CD4-positive, alpha-beta T cell (primary cell): ENCODE measurements around the gene KCTD6. TPM values are rescaled to one million over a fixed set of nuclear protein-coding genes. Genes with fewer than 3 reads are reported as not detected.

Experiments used
- ATAC-seq: fragments of 200-7000 bp; cut with Tn5 transposase; one replicate; pipeline ENCODE4 v1.10.0; 2022; ENCODE audit warnings: mild to moderate bottlenecking; ENCODE audit not compliant: poor library complexity
- CTCF ChIA-PET: fragments of 350-600 bp; sonication (Branson Sonifier 250); formaldehyde crosslinking; loops from one replicate; lab custom pipeline; 2021; ENCODE audit warnings: antibody characterized with exemption, inconsistent platforms; lab: Charles Lee
- POLR2A ChIA-PET: fragments of 350-600 bp; sonication (Branson Sonifier 250); formaldehyde crosslinking; loops from one replicate; lab custom pipeline; 2021; ENCODE audit warnings: antibody characterized with exemption, inconsistent platforms; lab: Charles Lee
- DNase-seq, 14 experiments: peaks; one replicate each; pipeline ENCODE4 v3.0.0-alpha.2; 2013 to 2020; ENCODE audit warnings: mixed read lengths in 2 of 14
- H3K27ac ChIP-seq, 2 donors: one replicate each; pipeline versions ENCODE4 v1.5.1 to v1.7.0; 2013; ENCODE audit warnings: low read length in 2 of 2, low read depth in 1 of 2, mild to moderate bottlenecking in 1 of 2
- H3K27me3 ChIP-seq, 2 experiments: 1 replicate in 1 of 2; 2 replicates in 1 of 2; pipeline versions ENCODE4 v1.6.1 to v1.7.0; 2013; ENCODE audit warnings: low read length in 2 of 2, control low read depth in 1 of 2, mild to moderate bottlenecking in 1 of 2, moderate library complexity in 1 of 2; ENCODE audit not compliant: insufficient read depth in 2 of 2, control insufficient read depth in 1 of 2
- H3K36me3 ChIP-seq: one replicate; pipeline ENCODE4 v1.6.1; 2013; ENCODE audit warnings: low read length, control low read depth; ENCODE audit not compliant: insufficient read depth
- H3K4me1 ChIP-seq: one replicate; pipeline ENCODE4 v1.6.1; 2013; ENCODE audit warnings: low read length, control low read depth; ENCODE audit not compliant: insufficient read depth
- H3K4me3 ChIP-seq: one replicate; pipeline ENCODE4 v1.5.1; 2013; ENCODE audit warnings: mild to moderate bottlenecking, low read length, moderate library complexity
- H3K9me3 ChIP-seq, 2 experiments: 1 replicate in 1 of 2; 2 replicates in 1 of 2; pipeline versions ENCODE4 v1.6.1 to v1.7.0; 2013; ENCODE audit warnings: low read length in 2 of 2, mild to moderate bottlenecking in 2 of 2, control low read depth in 1 of 2, moderate library complexity in 1 of 2; ENCODE audit not compliant: control insufficient read depth in 1 of 2, insufficient read depth in 1 of 2
- H3K27ac Mint-ChIP-seq: one replicate; pipeline ENCODE4 v1.8.0; 2020; ENCODE audit warnings: mixed read lengths
- H3K27me3 Mint-ChIP-seq: one replicate; pipeline ENCODE4 v1.8.0; 2021; ENCODE audit warnings: mixed read lengths
- H3K36me3 Mint-ChIP-seq: one replicate; pipeline ENCODE4 v1.8.0; 2021; ENCODE audit warnings: low read depth, mixed read lengths
- H3K4me1 Mint-ChIP-seq: one replicate; pipeline ENCODE4 v1.8.0; 2021; ENCODE audit warnings: low read depth, mixed read lengths
- H3K4me3 Mint-ChIP-seq: one replicate; pipeline ENCODE4 v1.8.0; 2020; ENCODE audit warnings: mild to moderate bottlenecking, mixed read lengths
- H3K9me3 Mint-ChIP-seq: one replicate; pipeline ENCODE4 v1.8.0; 2020; ENCODE audit warnings: mixed read lengths
- intact Hi-C, 2 experiments: fragments of 100-400 bp; cut with DNase I in 1 of 2; cut with micrococcal nuclease in 1 of 2; formaldehyde crosslinking; loops; one replicate each; pipeline versions ENCODE4 v1.15.1 to v1.9.0; 2023 to 2025; cut with DNase I, micrococcal nuclease
- total RNA-seq, 174 experiments: library from RNA in 2 of 174; stranded (reverse) in 2 of 174; gene quantifications; one replicate each; pipeline ENCODE4 v1.2.3 and lab custom pipeline; 2021 to 2026
- TF ChIP-seq, protein P1 (sequence below): fragments of 200-600 bp; IDR thresholded peaks from one replicate; pipeline ENCODE4 v1.8.0; 2022; ENCODE audit warnings: antibody characterized with exemption, mild to moderate bottlenecking

Gene KCTD6
- total RNA-seq, 2 experiments from 2014 or later, result 3.8 to 5.0 TPM

DNA sequence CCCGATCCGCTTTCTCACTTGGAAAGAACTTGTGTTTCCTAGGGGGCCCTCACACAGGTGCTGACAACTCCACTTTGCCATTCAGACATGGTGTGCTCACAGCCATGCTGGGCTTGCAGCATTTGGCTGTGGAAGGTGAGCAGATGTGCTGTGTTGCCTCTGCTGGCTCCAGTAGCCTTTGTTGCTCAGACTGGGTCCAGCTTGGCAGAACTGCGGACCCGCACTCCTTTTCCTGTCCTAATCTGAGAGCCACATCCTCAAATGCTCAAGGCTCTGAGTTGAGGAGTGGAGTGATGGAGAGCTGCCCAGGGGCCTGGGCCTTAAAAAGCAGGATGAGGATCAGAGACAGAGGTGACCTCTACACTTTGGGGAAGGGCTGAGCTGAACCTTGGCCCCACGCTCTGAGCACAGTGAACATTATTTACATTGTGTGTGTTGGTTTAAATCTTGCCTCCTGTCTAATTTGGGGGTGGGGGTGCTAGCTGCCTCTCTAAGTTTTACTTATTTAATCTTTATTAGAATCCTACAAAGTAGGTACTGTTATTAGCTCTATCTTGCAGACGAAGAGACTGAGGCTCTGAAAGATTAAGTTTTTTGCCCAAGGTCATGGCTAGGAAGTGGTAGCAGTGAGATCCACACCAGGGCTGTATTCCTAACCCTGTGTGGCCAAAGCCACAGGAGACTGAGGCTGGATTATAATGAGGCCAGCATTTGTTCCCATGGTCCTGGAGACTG lies 27.9 kb downstream of the KCTD6 start:
- Mint-ChIP-seq H3K4me1 (no peaks in the 10 kb centered on the region), H3K9me3 (no peaks in the 10 kb centered on the region), H3K27ac (no peak overlapping the region), H3K36me3 (no peaks in the 10 kb centered on the region), H3K27me3 (no peaks in the 10 kb centered on the region), H3K4me3 (no peak overlapping the region)
- TF ChIP-seq, protein P1, sequence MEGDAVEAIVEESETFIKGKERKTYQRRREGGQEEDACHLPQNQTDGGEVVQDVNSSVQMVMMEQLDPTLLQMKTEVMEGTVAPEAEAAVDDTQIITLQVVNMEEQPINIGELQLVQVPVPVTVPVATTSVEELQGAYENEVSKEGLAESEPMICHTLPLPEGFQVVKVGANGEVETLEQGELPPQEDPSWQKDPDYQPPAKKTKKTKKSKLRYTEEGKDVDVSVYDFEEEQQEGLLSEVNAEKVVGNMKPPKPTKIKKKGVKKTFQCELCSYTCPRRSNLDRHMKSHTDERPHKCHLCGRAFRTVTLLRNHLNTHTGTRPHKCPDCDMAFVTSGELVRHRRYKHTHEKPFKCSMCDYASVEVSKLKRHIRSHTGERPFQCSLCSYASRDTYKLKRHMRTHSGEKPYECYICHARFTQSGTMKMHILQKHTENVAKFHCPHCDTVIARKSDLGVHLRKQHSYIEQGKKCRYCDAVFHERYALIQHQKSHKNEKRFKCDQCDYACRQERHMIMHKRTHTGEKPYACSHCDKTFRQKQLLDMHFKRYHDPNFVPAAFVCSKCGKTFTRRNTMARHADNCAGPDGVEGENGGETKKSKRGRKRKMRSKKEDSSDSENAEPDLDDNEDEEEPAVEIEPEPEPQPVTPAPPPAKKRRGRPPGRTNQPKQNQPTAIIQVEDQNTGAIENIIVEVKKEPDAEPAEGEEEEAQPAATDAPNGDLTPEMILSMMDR, result no peak
- no peak for DNase-seq
- CTCF ChIA-PET, result no interaction called here
- H3K4me1 ChIP-seq, result no peaks in the 10 kb centered on the region
- no peaks in the 10 kb centered on the region for H3K27me3 ChIP-seq
- no peak overlapping the region for H3K4me3 ChIP-seq
- intact Hi-C loops, result no loop called here
- H3K9me3 ChIP-seq, result no peaks in the 10 kb centered on the region
- ATAC-seq, result no peak
- POLR2A ChIA-PET, result no interaction called here
- H3K27ac ChIP-seq, result no peak overlapping the region
- no peaks in the 10 kb centered on the region for H3K36me3 ChIP-seq

DNA sequence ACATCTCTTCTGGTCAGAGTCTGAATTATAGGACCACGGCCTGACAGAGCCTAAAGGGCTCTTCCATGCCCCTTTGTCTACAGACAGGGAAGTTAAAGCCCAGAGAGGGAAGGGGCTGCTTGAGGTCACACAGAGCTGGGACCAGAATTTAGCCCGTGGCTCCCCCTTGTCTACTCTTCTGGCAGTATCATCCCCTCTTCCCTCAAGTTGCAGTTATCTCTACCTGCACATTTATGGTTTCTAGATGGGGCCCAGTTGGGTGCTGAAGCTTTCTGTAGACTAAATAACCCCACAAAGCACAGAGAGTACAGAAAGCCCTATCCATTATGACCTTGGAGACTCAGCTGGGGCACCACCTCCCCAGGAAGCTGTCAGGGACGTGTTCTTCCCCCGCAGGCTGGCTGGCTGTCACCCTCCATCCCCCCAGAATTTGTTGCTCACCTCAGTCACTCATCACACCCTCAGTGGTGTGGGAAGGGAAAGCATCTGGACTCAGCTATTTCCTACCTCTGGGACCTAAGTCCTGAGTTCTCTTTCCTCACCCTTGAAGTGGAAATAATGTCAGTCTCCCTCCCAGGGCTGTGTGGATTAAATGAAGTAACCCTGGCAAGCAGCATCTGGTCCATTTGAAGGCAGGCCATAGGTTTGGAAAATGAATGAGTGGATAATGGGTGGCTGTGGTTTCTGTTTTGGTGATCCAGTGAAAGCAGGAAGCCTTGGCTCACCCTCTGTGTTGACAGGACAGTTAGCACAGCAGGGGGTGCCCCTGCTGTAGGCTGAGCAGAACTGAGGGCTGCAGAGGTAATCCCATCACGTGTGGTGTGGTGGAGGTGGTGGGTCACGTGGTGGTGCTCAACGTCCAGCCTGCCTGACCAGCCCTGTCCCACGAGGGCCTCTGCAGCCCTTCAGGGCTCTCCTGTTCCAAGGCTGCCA lies 28.8 kb downstream of the KCTD6 start:
- Mint-ChIP-seq H3K4me1 (no peaks in the 10 kb centered on the region), H3K27ac (no peak overlapping the region)

DNA sequence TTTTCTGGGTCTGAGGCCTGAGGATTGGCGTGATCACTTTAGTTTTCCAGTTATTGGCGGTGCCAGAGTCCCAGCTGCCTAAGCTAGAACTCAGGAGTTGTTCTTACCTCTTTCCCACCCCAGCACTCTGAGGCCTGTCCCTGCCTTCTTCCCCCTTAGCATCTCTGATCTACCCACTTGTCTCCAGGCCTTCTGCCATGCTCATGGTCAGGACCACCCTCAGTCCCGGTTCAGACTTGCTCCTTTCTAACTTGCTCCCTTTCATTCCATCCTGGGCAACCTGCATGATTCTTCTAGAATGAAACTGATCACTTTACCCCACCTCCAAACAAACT lies 29.4 kb downstream of the KCTD6 start:
- no peak for ATAC-seq

More for the DNA sequence above, 28.8 kb downstream of the KCTD6 start:
- CTCF ChIA-PET, result no interaction called here
- Histone ChIP-seq H3K27me3 (no peaks in the 10 kb centered on the region), H3K36me3 (no peaks in the 10 kb centered on the region), H3K9me3 (no peaks in the 10 kb centered on the region), H3K4me1 (no peaks in the 10 kb centered on the region), H3K27ac (no peak overlapping the region), H3K4me3 (no peak overlapping the region)
- Mint-ChIP-seq H3K4me3 (no peak overlapping the region), H3K27me3 (no peaks in the 10 kb centered on the region), H3K9me3 (no peaks in the 10 kb centered on the region), H3K36me3 (no peaks in the 10 kb centered on the region)
- intact Hi-C loops, result no loop called here
- ATAC-seq (no peak), DNase-seq (no peak)
- TF ChIP-seq, protein P1, result no peak
- POLR2A ChIA-PET, result no interaction called here

More for the DNA sequence above, 29.4 kb downstream of the KCTD6 start:
- H3K36me3 Mint-ChIP-seq, result no peaks in the 10 kb centered on the region
- ChIA-PET POLR2A (no interaction called here), CTCF (no interaction called here)
- Histone ChIP-seq H3K27me3 (no peaks in the 10 kb centered on the region), H3K27ac (no peak overlapping the region), H3K4me1 (no peaks in the 10 kb centered on the region), H3K9me3 (no peaks in the 10 kb centered on the region), H3K4me3 (no peak overlapping the region), H3K36me3 (no peaks in the 10 kb centered on the region)
- H3K9me3 Mint-ChIP-seq, result no peaks in the 10 kb centered on the region
- no peaks in the 10 kb centered on the region for H3K27me3 Mint-ChIP-seq
- H3K27ac Mint-ChIP-seq, result no peak overlapping the region
- TF ChIP-seq, protein P1, result no peak
- intact Hi-C loops, result no loop called here
- no peak overlapping the region for H3K4me3 Mint-ChIP-seq
- no peak for DNase-seq
- H3K4me1 Mint-ChIP-seq, result no peaks in the 10 kb centered on the region
